Stimulated activated CD8-positive, alpha-beta memory T cell treated with anti-CD3 and anti-CD28 coated beads, Interleukin-15, amount 100 ng/mL, for 48 hours (primary cell): ENCODE data around the gene DLX5.

Experiments used
- DNase-seq, 2 donors: peaks; one replicate each; pipeline ENCODE4 v3.0.0-alpha.2; 2020; ENCODE audit warnings: low read depth in 2 of 2

DLX5 gene

GRCh38 chr7:96991546-96992191 is 33.0 kb downstream of the DLX5 start:
- no peak for DNase-seq

DNA sequence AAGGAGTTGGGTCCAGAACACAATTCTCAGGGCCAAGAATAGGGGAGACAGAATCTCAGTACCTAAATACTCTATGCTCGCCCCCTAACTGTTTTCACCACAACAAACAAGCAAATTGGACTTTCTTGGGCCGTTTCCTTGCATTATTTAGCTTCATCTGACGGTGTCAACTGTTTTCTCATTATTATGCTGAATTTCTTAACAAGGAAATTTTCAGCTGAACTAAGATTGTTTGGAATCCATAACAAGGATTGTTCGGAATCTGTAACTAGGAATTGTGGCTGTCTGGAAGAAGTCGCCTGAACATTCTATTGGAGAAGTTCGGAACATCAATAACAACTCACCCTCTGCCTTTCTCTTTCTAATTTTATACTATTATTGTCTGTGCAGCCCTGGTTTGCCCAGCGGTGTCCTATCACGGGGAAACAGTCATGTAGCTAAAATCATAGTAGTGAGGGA is 34.7 kb downstream of the DLX5 start:
- no peak for DNase-seq

- DNase-seq: no peak
These were observed 35.3 kb downstream of the DLX5 start for GRCh38 chr7:96989241-96989858.

DNA sequence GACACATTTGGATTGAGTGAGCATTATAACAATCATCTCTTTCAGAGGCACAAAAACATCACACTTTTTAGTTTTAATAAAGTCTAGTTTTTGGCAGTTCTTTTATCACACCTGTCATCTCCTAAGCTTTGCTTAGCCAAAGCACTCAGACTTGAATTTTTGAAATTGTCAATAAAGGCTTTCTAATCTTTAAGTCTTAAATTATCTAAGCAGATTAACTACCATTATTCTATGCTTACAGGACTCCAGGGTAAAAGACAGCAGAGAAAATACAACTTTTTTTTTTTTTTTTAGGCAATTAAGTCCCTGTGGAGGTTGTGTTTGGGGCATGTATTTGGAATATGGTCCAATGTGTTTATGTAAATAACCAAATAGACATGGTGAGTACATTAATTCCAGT is 36.9 kb downstream of the DLX5 start:
- DNase-seq: no peak

- DNase-seq: no peak
These were observed 37.7 kb downstream of the DLX5 start for GRCh38 chr7:96986901-96987300.

- DNase-seq: no peak
These were observed 38.6 kb downstream of the DLX5 start for GRCh38 chr7:96985992-96986391.

- no peak for DNase-seq
These were observed 42.0 kb downstream of the DLX5 start for GRCh38 chr7:96982586-96982985.

- DNase-seq: no peak
These were observed 44.9 kb downstream of the DLX5 start for GRCh38 chr7:96979551-96980276.

GRCh38 chr7:96977445-96977844 is 47.2 kb downstream of the DLX5 start:
- DNase-seq: no peak

GRCh38 chr7:96976106-96976505 is 48.5 kb downstream of the DLX5 start:
- no peak for DNase-seq

GRCh38 chr7:96973986-96974385 is 50.6 kb downstream of the DLX5 start:
- no peak for DNase-seq

GRCh38 chr7:96970739-96971138 is 53.9 kb downstream of the DLX5 start:
- no peak for DNase-seq
